Stimulated activated CD8-positive, alpha-beta memory T cell treated with anti-CD3 and anti-CD28 coated beads, Interleukin-7, amount 100 ng/mL, for 1 hour (primary cell): ENCODE results near the gene GLI3.

Experiments used
- DNase-seq, 2 donors: peaks; one replicate each; pipeline ENCODE4 v3.0.0-alpha.2; 2020; ENCODE audit warnings: low read depth in 2 of 2

The GLI3 gene

GRCh38 chr7:42236976-42237810, at the start of gene GLI3:
Gene GLI3, minus strand, starts transcription at chr7:42237209. Its CDS starts 13,956 bp downstream, at chr7:42223253.
- no peak for DNase-seq

GRCh38 chr7:42285383-42285824, 48.4 kb upstream of the GLI3 start:
- no peak for DNase-seq

- DNase-seq = no peak
These were observed 46.5 kb upstream of the GLI3 start for GRCh38 chr7:42283553-42283952.

GRCh38 chr7:42278344-42278743, 41.3 kb upstream of the GLI3 start:
- no peak for DNase-seq

- no peak for DNase-seq
These were observed 37.0 kb upstream of the GLI3 start for GRCh38 chr7:42274053-42274452.

GRCh38 chr7:42272793-42273665, 36.0 kb upstream of the GLI3 start:
- no peak for DNase-seq

GRCh38 chr7:42269161-42269560, 32.2 kb upstream of the GLI3 start:
- no peak for DNase-seq

GRCh38 chr7:42264702-42265101, 27.7 kb upstream of the GLI3 start:
- DNase-seq = no peak

GRCh38 chr7:42263971-42264370, 27.0 kb upstream of the GLI3 start:
- no peak for DNase-seq

- no peak for DNase-seq
These were observed 26.0 kb upstream of the GLI3 start for GRCh38 chr7:42262964-42263363.

- no peak for DNase-seq
These were observed 17.2 kb upstream of the GLI3 start for GRCh38 chr7:42254217-42254616.

GRCh38 chr7:42253316-42253715, 16.3 kb upstream of the GLI3 start:
- DNase-seq = no peak

GRCh38 chr7:42250411-42250810, 13.4 kb upstream of the GLI3 start:
- DNase-seq = no peak

- no peak for DNase-seq
These were observed 11.6 kb upstream of the GLI3 start for GRCh38 chr7:42248579-42248978.

- DNase-seq = no peak
These were observed 10.3 kb upstream of the GLI3 start for GRCh38 chr7:42247301-42247700.

- DNase-seq = no peak
These were observed 7.8 kb upstream of the GLI3 start for GRCh38 chr7:42244828-42245227.

- no peak for DNase-seq
These were observed 5.4 kb upstream of the GLI3 start for GRCh38 chr7:42242381-42242780.

- DNase-seq = no peak
These were observed 4.4 kb upstream of the GLI3 start for GRCh38 chr7:42241424-42241823.

- no peak for DNase-seq
These were observed 3.4 kb upstream of the GLI3 start for GRCh38 chr7:42240416-42240815.

- DNase-seq = no peak
These were observed 1.8 kb upstream of the GLI3 start for GRCh38 chr7:42238709-42239366.

- DNase-seq = no peak
These were observed 967 bp upstream of the GLI3 start for GRCh38 chr7:42237811-42238541.
